ENCODE measurements around the gene SEC24B. TPM values are rescaled to one million over a fixed set of nuclear protein-coding genes. Genes with fewer than 3 reads are reported as not detected.
A peak's percentile ranks its signal among the peaks of the same experiment; 100 is the strongest.

The SEC24B gene
- total RNA-seq, 1 donor from 2014 or later: 41.9 TPM

DNA sequence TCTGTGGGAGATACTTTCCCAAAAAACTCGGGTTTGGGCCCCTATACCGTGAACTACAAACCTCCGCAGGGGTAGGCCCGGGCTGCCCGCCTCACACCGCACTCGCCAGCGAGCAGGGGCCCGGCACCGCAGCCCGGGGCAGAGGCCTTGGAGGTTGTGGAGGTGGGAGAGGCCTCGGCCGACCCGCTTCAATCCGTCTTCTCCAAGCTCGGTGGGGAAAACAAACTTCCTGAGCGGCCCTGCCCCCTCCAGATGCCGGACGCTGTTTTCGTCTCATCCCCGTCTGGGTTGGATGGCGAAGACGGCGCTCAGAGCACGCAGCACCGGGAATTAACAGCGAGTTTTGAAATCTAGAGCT lies 126.0 kb downstream of the SEC24B start:
- H3K27ac Mint-ChIP-seq (ENCODE audit: unreplicated experiment): no peak overlapping the region
- FAIRE-seq: no peak
- peak overlapping the region; percentile 83 for H2AFZ ChIP-seq (ENCODE audit: low read depth, low read length)

DNA sequence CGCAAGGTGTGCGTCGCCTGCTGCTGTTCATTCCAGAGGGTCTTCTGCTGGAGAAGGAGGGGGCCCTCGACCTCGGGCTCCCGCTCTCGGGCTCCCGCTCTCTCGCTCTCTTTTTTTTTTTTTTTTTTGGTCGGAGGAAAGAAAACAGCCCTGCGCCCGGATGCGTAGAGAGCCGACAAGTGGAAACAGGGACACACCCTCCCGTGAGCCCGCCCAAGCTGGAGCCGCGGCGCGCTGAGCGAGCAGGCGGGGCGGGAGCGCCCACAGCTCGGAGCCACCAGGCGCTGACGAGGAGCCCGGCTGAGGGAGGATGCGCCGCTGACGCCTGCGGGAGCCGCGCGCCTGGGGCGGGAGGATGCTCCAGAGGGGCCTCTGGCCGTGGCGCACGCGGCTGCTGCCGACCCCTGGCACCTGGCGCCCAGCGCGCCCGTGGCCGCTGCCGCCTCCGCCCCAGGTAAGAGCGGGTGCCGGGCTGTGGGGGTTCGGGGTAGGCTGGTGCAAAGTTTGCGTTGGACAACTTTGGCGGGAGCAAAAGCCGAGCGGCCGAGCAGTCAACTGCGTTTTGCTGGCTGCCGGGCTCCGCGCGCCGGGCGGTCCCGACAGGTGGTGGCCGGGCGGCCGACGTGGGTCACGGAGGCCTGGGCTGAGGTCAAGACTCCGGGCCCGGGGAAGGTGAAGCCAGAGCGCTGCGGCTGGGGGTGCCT lies 126.5 kb downstream of the SEC24B start, which contains the start of gene MCUB:
Gene MCUB, plus strand, starts transcription at position 264 of the 704 bp plus-strand sequence. Its CDS starts 92 bp downstream, at position 356.
- Mint-ChIP-seq H3K4me1 (ENCODE audit: low read depth, unreplicated experiment) (peaks cover 8% of the 10 kb centered on the region), H3K4me3 (ENCODE audit: unreplicated experiment) (peak within 1 kb of the TSS; percentile 92), H3K27me3 (ENCODE audit: low read depth, unreplicated experiment) (no peaks in the 10 kb centered on the region), H3K9me3 (ENCODE audit: unreplicated experiment) (peaks cover 2% of the 10 kb centered on the region), H3K36me3 (ENCODE audit: low read depth, unreplicated experiment) (peaks cover 3% of the 10 kb centered on the region), H3K27ac (ENCODE audit: unreplicated experiment) (peak within 1 kb of the TSS; percentile 55)
- FAIRE-seq (no peak), DNase-seq (ENCODE audit: low read depth) (peak; percentile 82)
- peak within 1 kb of the TSS; percentile 80 for H3K9ac ChIP-seq (ENCODE audit: low read length)
- TF ChIP-seq EZH2 (IDR thresholded peaks at IDR 0.05; ENCODE audit: insufficient read depth, low read length): no peak
- TF ChIP-seq, protein P1, sequence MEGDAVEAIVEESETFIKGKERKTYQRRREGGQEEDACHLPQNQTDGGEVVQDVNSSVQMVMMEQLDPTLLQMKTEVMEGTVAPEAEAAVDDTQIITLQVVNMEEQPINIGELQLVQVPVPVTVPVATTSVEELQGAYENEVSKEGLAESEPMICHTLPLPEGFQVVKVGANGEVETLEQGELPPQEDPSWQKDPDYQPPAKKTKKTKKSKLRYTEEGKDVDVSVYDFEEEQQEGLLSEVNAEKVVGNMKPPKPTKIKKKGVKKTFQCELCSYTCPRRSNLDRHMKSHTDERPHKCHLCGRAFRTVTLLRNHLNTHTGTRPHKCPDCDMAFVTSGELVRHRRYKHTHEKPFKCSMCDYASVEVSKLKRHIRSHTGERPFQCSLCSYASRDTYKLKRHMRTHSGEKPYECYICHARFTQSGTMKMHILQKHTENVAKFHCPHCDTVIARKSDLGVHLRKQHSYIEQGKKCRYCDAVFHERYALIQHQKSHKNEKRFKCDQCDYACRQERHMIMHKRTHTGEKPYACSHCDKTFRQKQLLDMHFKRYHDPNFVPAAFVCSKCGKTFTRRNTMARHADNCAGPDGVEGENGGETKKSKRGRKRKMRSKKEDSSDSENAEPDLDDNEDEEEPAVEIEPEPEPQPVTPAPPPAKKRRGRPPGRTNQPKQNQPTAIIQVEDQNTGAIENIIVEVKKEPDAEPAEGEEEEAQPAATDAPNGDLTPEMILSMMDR (IDR thresholded peaks at IDR 0.05; ENCODE audit: insufficient read depth, low read depth, low read length): no peak
- H3K4me2 ChIP-seq (ENCODE audit: low read length): peak within 1 kb of the TSS; percentile 86
- H3K79me2 ChIP-seq (ENCODE audit: insufficient read depth, low read length): peaks cover 4% of the 10 kb centered on the region
- H3K36me3 ChIP-seq (ENCODE audit: insufficient read depth, low read length): no peaks in the 10 kb centered on the region
- peak within 1 kb of the TSS; percentile 71 for H3K4me3 ChIP-seq (ENCODE audit: insufficient read depth, low read depth, low read length)
- peaks cover 6% of the 10 kb centered on the region for H3K4me1 ChIP-seq (ENCODE audit: insufficient read depth, low read length)
- no peaks in the 10 kb centered on the region for H3K9me3 ChIP-seq (ENCODE audit: insufficient read depth, low read depth, low read length)
- H4K20me1 ChIP-seq (ENCODE audit: insufficient read depth, low read length): no peaks in the 10 kb centered on the region
- peak within 1 kb of the TSS; percentile 60 for H3K27ac ChIP-seq (ENCODE audit: low read depth, low read length)
- no peaks in the 10 kb centered on the region for H3K27me3 ChIP-seq (ENCODE audit: insufficient read depth, low read length)
- peak within 1 kb of the TSS; percentile 83 for H2AFZ ChIP-seq (ENCODE audit: low read depth, low read length)

More for the DNA sequence above, 126.0 kb downstream of the SEC24B start:
- peaks cover 6% of the 10 kb centered on the region for H3K4me1 ChIP-seq (ENCODE audit: insufficient read depth, low read length)
- peak overlapping the region; percentile 82 for H3K4me3 Mint-ChIP-seq (ENCODE audit: unreplicated experiment)
- H3K4me2 ChIP-seq (ENCODE audit: low read length): peak overlapping the region; percentile 86
- TF ChIP-seq EZH2 (IDR thresholded peaks at IDR 0.05; ENCODE audit: insufficient read depth, low read length): no peak
- TF ChIP-seq, protein P1 (IDR thresholded peaks at IDR 0.05; ENCODE audit: insufficient read depth, low read depth, low read length): no peak
- H3K9me3 Mint-ChIP-seq (ENCODE audit: unreplicated experiment): peaks cover 2% of the 10 kb centered on the region
- peaks cover 11% of the 10 kb centered on the region for H3K4me1 Mint-ChIP-seq (ENCODE audit: low read depth, unreplicated experiment)
- no peaks in the 10 kb centered on the region for H3K9me3 ChIP-seq (ENCODE audit: insufficient read depth, low read depth, low read length)
- peak overlapping the region; percentile 60 for H3K27ac ChIP-seq (ENCODE audit: low read depth, low read length)
- no peaks in the 10 kb centered on the region for H3K27me3 ChIP-seq (ENCODE audit: insufficient read depth, low read length)
- no peaks in the 10 kb centered on the region for H4K20me1 ChIP-seq (ENCODE audit: insufficient read depth, low read length)
- peaks cover 4% of the 10 kb centered on the region for H3K79me2 ChIP-seq (ENCODE audit: insufficient read depth, low read length)
- no peaks in the 10 kb centered on the region for H3K27me3 Mint-ChIP-seq (ENCODE audit: low read depth, unreplicated experiment)
- no peaks in the 10 kb centered on the region for H3K36me3 ChIP-seq (ENCODE audit: insufficient read depth, low read length)
- peak overlapping the region; percentile 71 for H3K4me3 ChIP-seq (ENCODE audit: insufficient read depth, low read depth, low read length)
- peaks cover 3% of the 10 kb centered on the region for H3K36me3 Mint-ChIP-seq (ENCODE audit: low read depth, unreplicated experiment)
- H3K9ac ChIP-seq (ENCODE audit: low read length): peak overlapping the region; percentile 80
- DNase-seq (ENCODE audit: low read depth): peak; percentile 36
